Adipocyte (in vitro differentiated cells): ENCODE data around the gene XXYLT1.

ENCODE experiments used
- DNase-seq: peaks from one replicate; pipeline ENCODE4 v3.0.0-alpha.2; 2015; ENCODE audit warnings: low read depth
- H3K27me3 ChIP-seq: replicated peaks from 2 replicates; pipeline ENCODE4 v1.7.0; 2013; ENCODE audit warnings: mild to moderate bottlenecking, low read length, moderate library complexity; ENCODE audit not compliant: control insufficient read depth, insufficient read depth
- H3K36me3 ChIP-seq: 2 replicates; pipeline ENCODE4 v1.7.0; 2013; ENCODE audit warnings: low read length, mild to moderate bottlenecking, moderate library complexity; ENCODE audit not compliant: control insufficient read depth, insufficient read depth, severe bottlenecking
- H3K4me1 ChIP-seq: 2 replicates; pipeline ENCODE4 v1.7.0; 2013; ENCODE audit warnings: mild to moderate bottlenecking, low read length, moderate library complexity; ENCODE audit not compliant: control insufficient read depth, insufficient read depth
- H3K4me3 ChIP-seq: 2 replicates; pipeline ENCODE4 v1.7.0; 2013; ENCODE audit warnings: mild to moderate bottlenecking, low read length, moderate library complexity
- H3K9ac ChIP-seq: 2 replicates; pipeline ENCODE4 v1.7.0; 2013; ENCODE audit warnings: mild to moderate bottlenecking, low read length, moderate library complexity
- H3K9me3 ChIP-seq: 2 replicates; pipeline ENCODE4 v1.7.0; 2013; ENCODE audit warnings: mild to moderate bottlenecking, low read length, moderate library complexity; ENCODE audit not compliant: control insufficient read depth

XXYLT1 gene

DNA sequence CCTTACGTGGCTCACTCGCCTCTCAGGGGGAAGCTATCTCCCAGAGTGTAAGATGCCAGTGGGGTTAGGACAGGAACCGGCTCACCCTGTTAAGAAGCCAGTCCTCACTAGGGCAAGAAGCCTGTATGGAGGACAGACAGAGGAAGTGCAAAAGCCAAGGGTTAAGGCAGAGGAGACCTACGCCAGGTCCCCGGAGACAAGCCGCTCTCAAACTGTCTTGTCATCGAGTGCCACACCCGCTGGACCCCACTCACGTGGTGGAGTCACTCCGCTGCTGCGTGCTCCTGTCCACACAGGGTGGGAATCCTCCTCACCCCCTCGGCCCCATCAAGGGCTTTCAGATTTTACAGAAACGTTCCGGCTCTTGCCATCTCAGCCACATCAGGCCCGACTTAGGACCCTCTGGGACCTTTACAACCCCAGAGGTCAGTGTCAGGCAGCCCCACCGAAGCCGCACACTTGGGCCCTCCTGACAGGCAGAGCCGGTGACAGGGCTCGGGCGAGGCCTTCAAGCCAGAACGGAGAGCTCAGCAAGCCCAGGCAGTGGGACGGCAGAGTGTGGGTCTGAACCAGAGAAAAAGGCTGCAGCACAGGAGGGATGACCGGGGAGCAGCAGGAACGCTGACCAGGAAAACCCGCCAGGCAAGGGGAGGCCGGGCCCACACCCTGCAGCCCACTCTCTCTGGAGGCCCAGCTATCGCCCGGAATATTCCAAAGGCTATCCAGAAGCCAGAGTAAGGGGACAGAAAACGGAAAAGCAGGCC is 61.7 kb downstream of the XXYLT1 start:
- Histone ChIP-seq H3K27me3 (no peaks in the 10 kb centered on the region), H3K4me3 (peak overlapping the region; percentile 73), H3K9me3 (no peaks in the 10 kb centered on the region), H3K4me1 (peaks cover 70% of the 10 kb centered on the region), H3K9ac (peak overlapping the region; percentile 93), H3K36me3 (no peaks in the 10 kb centered on the region)
- DNase-seq = no peak

DNA sequence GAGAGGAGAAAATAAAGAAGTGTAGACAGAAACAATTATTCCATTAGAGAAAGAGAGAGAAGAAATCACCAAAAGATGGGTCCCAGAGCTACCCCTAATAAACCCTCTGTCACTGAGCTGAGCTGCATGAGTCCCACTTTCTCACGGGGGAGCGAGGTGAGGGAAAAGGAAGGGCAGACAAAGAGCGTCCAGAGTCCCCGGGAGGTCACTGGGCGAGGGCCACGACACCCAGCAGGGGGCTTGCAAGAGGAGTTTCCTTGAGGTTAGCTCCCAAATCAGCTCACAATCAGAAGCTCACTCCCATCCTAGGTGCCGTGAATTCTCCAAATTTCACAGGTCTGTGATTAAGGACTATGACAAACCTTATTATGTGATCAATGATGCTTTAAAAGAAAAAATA is 62.3 kb downstream of the XXYLT1 start:
- Histone ChIP-seq H3K9ac (peak overlapping the region; percentile 93), H3K4me3 (peak overlapping the region; percentile 73), H3K36me3 (no peaks in the 10 kb centered on the region), H3K27me3 (no peaks in the 10 kb centered on the region), H3K4me1 (peaks cover 73% of the 10 kb centered on the region), H3K9me3 (no peaks in the 10 kb centered on the region)
- no peak for DNase-seq

DNA sequence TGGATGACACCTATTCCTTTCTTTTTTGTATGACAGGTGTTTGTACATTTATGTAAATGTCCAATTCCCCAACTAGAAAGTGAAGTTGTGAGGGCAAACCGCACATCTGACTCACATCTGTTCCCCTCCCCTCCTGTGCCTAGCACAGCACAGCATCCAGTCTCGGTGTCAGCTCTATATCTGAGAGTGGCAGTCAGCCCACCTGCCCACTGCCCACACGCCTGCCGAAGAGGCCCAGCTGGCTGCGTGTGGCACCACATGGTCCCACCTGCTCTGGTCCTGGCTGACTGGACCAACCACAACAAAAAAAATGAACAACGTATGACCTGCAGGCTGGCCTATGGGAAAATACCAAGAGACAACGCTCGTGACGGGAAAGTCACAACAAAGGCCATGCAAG is 62.8 kb downstream of the XXYLT1 start:
- no peaks in the 10 kb centered on the region for H3K27me3 ChIP-seq

DNA sequence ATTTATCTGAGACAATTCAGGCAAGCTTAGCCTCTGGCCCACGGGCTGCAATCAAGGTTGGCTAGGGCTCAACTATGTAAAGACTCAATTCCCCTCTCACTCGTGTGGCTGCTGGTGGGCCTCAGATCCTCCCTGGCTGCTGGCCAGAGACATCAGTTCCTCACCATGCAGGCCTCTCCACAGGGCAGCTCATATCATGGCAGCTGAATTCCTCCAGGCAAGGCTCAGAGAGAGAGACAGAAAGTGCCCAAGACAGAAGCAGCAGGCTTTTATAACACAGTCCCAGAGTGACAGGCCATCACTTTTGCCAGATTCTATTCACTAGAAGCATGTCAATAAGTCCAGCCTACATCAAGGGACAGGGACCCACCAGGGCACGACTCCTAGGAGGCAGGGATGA is 63.2 kb downstream of the XXYLT1 start:
- Histone ChIP-seq H3K9ac (peak overlapping the region; percentile 93), H3K9me3 (no peaks in the 10 kb centered on the region), H3K4me1 (peaks cover 78% of the 10 kb centered on the region), H3K4me3 (peak overlapping the region; percentile 73), H3K27me3 (no peaks in the 10 kb centered on the region), H3K36me3 (no peaks in the 10 kb centered on the region)
- no peak for DNase-seq

More for the DNA sequence above, 62.8 kb downstream of the XXYLT1 start:
- no peak for DNase-seq
- Histone ChIP-seq H3K36me3 (no peaks in the 10 kb centered on the region), H3K9ac (peak overlapping the region; percentile 93), H3K4me3 (peak overlapping the region; percentile 73), H3K9me3 (no peaks in the 10 kb centered on the region), H3K4me1 (peaks cover 76% of the 10 kb centered on the region)

DNA sequence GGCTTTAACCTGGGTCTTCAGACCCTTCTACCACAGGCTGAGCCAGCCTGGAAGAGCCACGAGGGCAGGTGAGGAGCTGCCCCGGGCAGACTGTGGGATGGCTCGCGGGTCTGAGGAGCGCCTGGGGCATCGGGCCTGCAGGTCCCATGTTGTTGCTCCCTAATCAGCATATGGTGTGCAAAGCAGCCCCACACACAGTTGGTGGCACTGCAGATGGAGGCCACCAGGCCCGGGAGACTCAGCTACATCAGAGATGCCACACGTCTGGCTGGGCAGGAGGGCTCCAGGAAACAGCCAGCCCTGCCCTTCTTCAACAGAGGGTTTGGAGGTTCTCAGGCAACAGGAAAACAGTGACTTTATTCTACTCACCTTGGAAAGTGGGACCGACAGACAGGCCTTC is 63.9 kb downstream of the XXYLT1 start:
- no peaks in the 10 kb centered on the region for H3K9me3 ChIP-seq
- no peaks in the 10 kb centered on the region for H3K36me3 ChIP-seq
- H3K4me3 ChIP-seq = peak overlapping the region; percentile 73
- no peak for DNase-seq
- peak overlapping the region; percentile 93 for H3K9ac ChIP-seq
- no peaks in the 10 kb centered on the region for H3K27me3 ChIP-seq
- peaks cover 78% of the 10 kb centered on the region for H3K4me1 ChIP-seq

DNA sequence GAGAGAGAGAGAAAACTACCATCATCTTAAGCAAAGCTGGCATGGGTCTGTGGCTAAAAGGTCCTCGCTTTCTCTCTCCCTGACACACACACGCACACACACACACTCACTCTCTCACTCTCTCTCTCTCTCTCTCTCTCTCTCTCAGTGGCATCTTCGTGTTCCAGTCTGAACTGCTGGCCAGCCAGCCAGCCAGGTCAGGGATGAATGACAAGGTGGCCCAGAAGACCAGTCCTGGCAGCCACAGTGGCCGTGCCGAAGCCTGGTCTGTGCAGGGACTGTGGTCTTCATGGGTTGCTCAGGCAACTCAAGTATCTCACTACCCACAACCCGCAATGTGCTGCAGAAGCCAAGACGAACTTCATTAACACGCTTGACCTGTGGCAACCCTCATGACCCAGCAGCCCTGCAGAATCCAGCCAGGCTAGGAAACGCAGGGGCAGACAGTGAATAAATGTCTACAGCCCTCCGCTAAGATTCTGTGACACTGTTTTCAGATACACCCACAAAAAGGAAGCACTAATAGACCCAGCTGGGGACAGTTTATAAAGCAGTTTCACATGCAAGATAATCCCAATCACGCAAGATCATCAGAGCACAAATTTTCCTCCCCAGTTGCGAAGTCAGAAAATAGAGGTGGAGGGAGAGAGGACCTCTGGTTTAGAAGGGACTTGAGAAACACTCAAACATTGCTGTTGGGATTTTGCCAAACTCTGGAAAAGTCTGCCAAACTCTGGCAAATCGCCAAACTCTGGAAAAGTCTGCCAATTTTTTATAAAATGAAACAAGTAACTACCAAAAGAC is 66.4 kb downstream of the XXYLT1 start:
- H3K4me1 ChIP-seq = peaks cover 62% of the 10 kb centered on the region
- DNase-seq = no peak
- H3K9me3 ChIP-seq = no peaks in the 10 kb centered on the region
- peak overlapping the region; percentile 66 for H3K4me3 ChIP-seq
- peak overlapping the region; percentile 85 for H3K9ac ChIP-seq
- no peaks in the 10 kb centered on the region for H3K27me3 ChIP-seq
- peaks cover 3% of the 10 kb centered on the region for H3K36me3 ChIP-seq

DNA sequence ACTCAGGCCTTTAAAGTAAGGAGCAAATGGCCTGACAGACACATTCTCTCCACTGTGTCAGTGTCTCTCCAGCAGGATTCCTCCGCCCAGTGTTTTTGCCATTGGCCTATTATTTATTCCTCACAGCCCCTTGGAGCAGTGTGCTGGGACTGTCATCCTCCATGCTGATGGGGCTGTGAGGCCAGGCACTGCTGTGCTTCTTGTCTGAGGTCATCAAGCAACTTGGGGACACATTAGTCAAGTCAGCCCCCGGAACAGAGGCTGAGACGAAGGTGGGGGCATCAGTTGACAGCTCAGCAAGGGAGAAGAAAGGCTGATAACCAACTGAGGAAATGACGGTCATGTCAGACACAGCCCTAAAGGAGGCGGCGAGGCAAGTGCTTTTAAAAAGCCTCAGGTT is 67.4 kb downstream of the XXYLT1 start:
- no peaks in the 10 kb centered on the region for H3K9me3 ChIP-seq
- H3K27me3 ChIP-seq = no peaks in the 10 kb centered on the region
- H3K9ac ChIP-seq = peak overlapping the region; percentile 85
- H3K4me3 ChIP-seq = no peak overlapping the region
- DNase-seq = no peak
- H3K36me3 ChIP-seq = peaks cover 4% of the 10 kb centered on the region
- peaks cover 56% of the 10 kb centered on the region for H3K4me1 ChIP-seq

DNA sequence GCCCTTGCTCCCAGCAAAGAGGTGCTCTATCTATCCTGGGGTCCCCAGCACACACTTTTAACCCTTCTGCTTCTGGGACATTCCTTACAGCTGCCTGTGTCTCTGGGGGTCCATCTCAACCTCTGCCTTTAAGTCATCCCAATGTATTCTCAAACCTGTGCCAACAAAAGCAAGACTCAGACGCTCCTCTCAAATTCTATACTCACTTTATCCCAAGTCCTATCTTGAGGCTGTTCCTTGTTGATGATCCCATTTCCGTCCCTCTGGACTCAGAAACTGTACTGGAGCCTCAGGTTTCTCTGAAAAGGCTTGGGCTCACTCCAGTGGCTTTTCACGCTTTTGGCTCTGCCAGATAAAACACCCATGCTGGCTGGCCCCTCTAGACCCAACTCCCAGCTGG is 69.7 kb downstream of the XXYLT1 start:
- no peak for DNase-seq
- Histone ChIP-seq H3K36me3 (peaks cover 4% of the 10 kb centered on the region), H3K9ac (no peak overlapping the region), H3K4me3 (no peak overlapping the region), H3K9me3 (no peaks in the 10 kb centered on the region), H3K4me1 (peaks cover 55% of the 10 kb centered on the region), H3K27me3 (no peaks in the 10 kb centered on the region)

DNA sequence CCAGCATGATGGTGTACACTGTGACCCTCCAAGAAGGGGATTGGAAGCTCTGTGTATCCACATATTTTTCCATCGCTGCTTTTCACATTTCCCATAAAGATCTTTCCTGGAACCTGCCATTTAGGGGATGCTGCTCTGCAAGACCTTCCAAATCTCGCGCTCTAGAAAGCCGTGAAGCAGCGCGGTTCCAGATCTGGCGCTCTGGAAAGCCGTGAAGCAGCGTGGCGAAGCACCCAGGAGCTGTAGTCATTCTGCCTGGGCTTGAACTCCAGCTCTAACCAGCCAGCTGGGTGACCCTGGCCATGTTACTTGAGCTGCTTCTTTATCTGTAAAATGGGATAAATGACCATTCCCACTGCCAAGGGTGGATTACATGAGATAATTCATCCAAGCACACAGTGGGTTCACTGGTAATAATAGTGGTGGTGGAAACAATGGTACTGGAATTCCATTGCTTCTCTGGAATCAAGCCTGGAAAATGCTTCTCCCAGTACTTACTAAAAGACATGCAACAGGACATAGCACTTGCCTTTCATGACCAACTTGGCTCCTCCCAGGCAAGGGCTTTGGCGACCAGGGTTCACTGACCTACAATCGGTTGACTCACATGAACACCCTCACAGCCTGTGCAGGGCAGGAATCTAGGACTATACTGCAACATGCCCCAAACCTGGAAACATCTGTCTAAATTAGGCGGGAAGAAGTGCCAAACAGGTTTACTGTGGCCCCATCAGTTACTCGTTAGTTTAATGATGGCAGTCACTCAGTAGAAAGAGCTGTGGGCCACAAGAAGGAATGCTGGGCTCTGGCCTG is 70.7 kb downstream of the XXYLT1 start:
- Histone ChIP-seq H3K9ac (no peak overlapping the region), H3K9me3 (no peaks in the 10 kb centered on the region), H3K4me3 (no peak overlapping the region), H3K4me1 (peaks cover 60% of the 10 kb centered on the region), H3K27me3 (no peaks in the 10 kb centered on the region), H3K36me3 (peaks cover 4% of the 10 kb centered on the region)
- DNase-seq = no peak

DNA sequence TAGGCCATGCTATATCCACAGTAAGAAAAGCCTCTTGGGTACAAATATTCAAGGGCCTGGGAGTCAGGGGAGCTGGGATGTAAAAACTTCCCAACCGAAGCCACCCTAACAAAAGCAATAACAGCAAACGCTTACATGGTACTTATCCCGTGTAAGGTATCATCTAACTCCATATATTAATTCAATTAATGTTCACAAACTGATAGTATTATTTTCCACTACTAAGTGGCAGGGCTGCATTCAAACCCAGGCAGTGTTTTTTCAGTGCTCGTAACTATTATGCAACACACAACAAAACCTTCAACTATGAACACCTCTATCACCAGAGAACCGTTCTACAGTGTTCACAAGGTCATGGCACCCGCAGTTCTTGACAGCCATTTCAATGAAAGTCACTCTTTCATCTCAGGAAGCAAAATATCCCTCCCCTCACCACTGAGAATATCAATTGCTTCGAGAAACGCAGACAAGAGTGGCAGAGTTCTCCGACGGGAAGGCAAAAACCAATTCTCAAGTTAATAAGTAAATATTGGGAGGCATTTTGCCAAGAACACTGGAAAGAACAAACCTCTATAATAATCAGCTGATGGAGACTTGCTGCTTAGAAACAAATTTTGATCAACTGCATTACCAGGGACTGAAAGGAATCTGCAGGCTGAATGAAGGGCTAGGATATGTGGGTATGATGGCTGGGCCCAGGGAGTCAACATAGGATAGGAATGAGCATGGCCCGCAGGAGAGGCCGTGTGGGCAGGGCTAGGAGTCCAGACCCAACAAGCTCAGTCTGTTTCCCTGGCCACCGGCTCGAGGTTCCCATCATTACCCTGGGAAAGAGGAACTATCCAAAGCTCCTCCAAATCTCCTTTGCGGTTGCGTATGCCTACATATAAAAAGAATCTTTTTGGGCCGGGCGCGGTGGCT is 72.3 kb downstream of the XXYLT1 start:
- DNase-seq = no peak
- Histone ChIP-seq H3K4me1 (peaks cover 47% of the 10 kb centered on the region), H3K9ac (no peak overlapping the region), H3K9me3 (no peaks in the 10 kb centered on the region), H3K4me3 (no peak overlapping the region), H3K36me3 (peaks cover 4% of the 10 kb centered on the region), H3K27me3 (no peaks in the 10 kb centered on the region)
